GM23338 (cell line): Measurements from ENCODE around the gene AFAP1L1. TPM values are rescaled to one million over a fixed set of nuclear protein-coding genes. Genes with fewer than 3 reads are reported as not detected.

Experiments
- ATAC-seq: fragments of 200-7000 bp; cut with Tn5 transposase; 3 replicates; pipeline ENCODE4 v1.9.1; 2020
- DNase-seq: peaks from one replicate; pipeline ENCODE4 v3.0.0-alpha.2; 2015; ENCODE audit warnings: low spot score
- H2AFZ ChIP-seq: fragments of 200-600 bp; sonication (generic); 2 replicates; pipeline ENCODE4 v1.8.0; 2016; ENCODE audit warnings: antibody characterized with exemption, mild to moderate bottlenecking, moderate library complexity
- H3F3A ChIP-seq: fragments of 200-600 bp; sonication (generic); replicated peaks from 2 replicates; pipeline ENCODE4 v1.8.0; 2017; ENCODE audit warnings: antibody characterized with exemption, mixed run types, low read depth
- H3K27ac ChIP-seq: fragments of 200-600 bp; sonication (generic); 2 replicates; pipeline ENCODE4 v1.6.1; 2016; ENCODE audit warnings: low read depth
- H3K27me3 ChIP-seq: fragments of 200-600 bp; sonication (generic); 2 replicates; pipeline ENCODE4 v1.8.0; 2016; ENCODE audit warnings: mild to moderate bottlenecking, mixed run types, moderate library complexity; ENCODE audit not compliant: insufficient read depth
- H3K36me3 ChIP-seq: fragments of 200-600 bp; sonication (generic); 2 replicates; pipeline ENCODE4 v1.8.0; 2016; ENCODE audit warnings: mild to moderate bottlenecking; ENCODE audit not compliant: insufficient read depth
- H3K4me1 ChIP-seq: fragments of 200-600 bp; sonication (generic); 2 replicates; pipeline ENCODE4 v1.8.0; 2016; ENCODE audit warnings: mild to moderate bottlenecking, moderate library complexity; ENCODE audit not compliant: insufficient read depth
- H3K4me2 ChIP-seq: fragments of 200-600 bp; sonication (generic); 2 replicates; pipeline ENCODE4 v1.7.1; 2017; ENCODE audit warnings: mixed run types
- H3K4me3 ChIP-seq: fragments of 200-600 bp; sonication (generic); 2 replicates; pipeline ENCODE4 v1.6.1; 2016; ENCODE audit warnings: mixed run types
- H3K79me2 ChIP-seq: fragments of 200-600 bp; sonication (generic); replicated peaks from 2 replicates; pipeline ENCODE4 v1.8.0; 2017; ENCODE audit warnings: mild to moderate bottlenecking; ENCODE audit not compliant: insufficient read depth
- H3K9me2 ChIP-seq: fragments of 200-600 bp; sonication (generic); 2 replicates; pipeline ENCODE4 v1.8.0; 2017; ENCODE audit not compliant: insufficient read depth
- H4K20me1 ChIP-seq: fragments of 200-600 bp; sonication (generic); replicated peaks from 2 replicates; pipeline ENCODE4 v1.8.0; 2017; ENCODE audit warnings: mild to moderate bottlenecking; ENCODE audit not compliant: insufficient read depth
- H3K27ac Mint-ChIP-seq: 2 replicates; pipeline ENCODE4 v1.8.0; 2020; ENCODE audit warnings: inconsistent platforms, mild to moderate bottlenecking, moderate library complexity, mixed read lengths
- H3K27me3 Mint-ChIP-seq: 3 replicates; pipeline ENCODE4 v1.8.0; 2022; ENCODE audit warnings: low read depth, mild to moderate bottlenecking, moderate library complexity, mixed read lengths, inconsistent platforms; ENCODE audit not compliant: insufficient read depth, poor library complexity
- H3K36me3 Mint-ChIP-seq: 3 replicates; pipeline ENCODE4 v1.8.0; 2021; ENCODE audit warnings: low read depth, mild to moderate bottlenecking, inconsistent platforms, moderate library complexity, mixed read lengths
- H3K4me1 Mint-ChIP-seq: 3 replicates; pipeline ENCODE4 v1.8.0; 2020; ENCODE audit warnings: mild to moderate bottlenecking, inconsistent platforms, mixed read lengths
- H3K4me3 Mint-ChIP-seq: 3 replicates; pipeline ENCODE4 v1.8.0; 2021; ENCODE audit warnings: moderate library complexity, mild to moderate bottlenecking, inconsistent platforms, mixed read lengths
- H3K9me3 Mint-ChIP-seq: 3 replicates; pipeline ENCODE4 v1.8.0; 2020; ENCODE audit warnings: moderate library complexity, mild to moderate bottlenecking, inconsistent platforms, mixed read lengths
- CREB1 ChIP-seq: fragments of 250-450 bp; sonication (Bioruptor Pico); IDR thresholded peaks from 2 replicates; pipeline ENCODE4 v1.5.0; 2020; ENCODE audit warnings: low read depth, mild to moderate bottlenecking, moderate library complexity
- CTCF ChIP-seq, 2 experiments: fragments of 200-600 bp in 1 of 2; sonication (generic) in 1 of 2; conservative IDR thresholded peaks; 2 replicates each; pipeline versions ENCODE4 v1.5.1 to v1.6.1; 2016 to 2017; ENCODE audit warnings: antibody characterized with exemption in 2 of 2, low read depth in 2 of 2, mild to moderate bottlenecking in 2 of 2, moderate library complexity in 1 of 2
- ETS1 ChIP-seq: IDR thresholded peaks from 2 replicates; pipeline ENCODE4 v1.6.1; 2016; ENCODE audit warnings: antibody characterized with exemption
- EZH2 ChIP-seq: fragments of 200-600 bp; sonication (generic); IDR thresholded peaks from one replicate; pipeline ENCODE4 v1.8.0; 2017; ENCODE audit warnings: antibody characterized with exemption, mild to moderate bottlenecking, low read depth; ENCODE audit not compliant: unreplicated experiment
- EZH2phosphoT487 ChIP-seq: fragments of 200-600 bp; sonication (generic); IDR thresholded peaks from one replicate; pipeline ENCODE4 v1.8.1; 2018; ENCODE audit warnings: antibody characterized with exemption; ENCODE audit not compliant: unreplicated experiment
- JUNB ChIP-seq: IDR thresholded peaks from one replicate; pipeline ENCODE4 v1.6.1; 2016; ENCODE audit warnings: antibody characterized with exemption; ENCODE audit not compliant: unreplicated experiment
- NANOG ChIP-seq: IDR thresholded peaks from 2 replicates; pipeline ENCODE4 v1.6.1; 2016; ENCODE audit warnings: antibody characterized with exemption, borderline replicate concordance
- POLR2AphosphoS5 ChIP-seq: IDR thresholded peaks from 2 replicates; pipeline ENCODE4 v1.6.1; 2016; ENCODE audit warnings: antibody characterized with exemption, low read depth
- REST ChIP-seq: IDR thresholded peaks from one replicate; pipeline ENCODE4 v1.6.1; 2018; ENCODE audit warnings: antibody characterized with exemption; ENCODE audit not compliant: unreplicated experiment
- STAT1 ChIP-seq: IDR thresholded peaks from one replicate; pipeline ENCODE4 v1.6.1; 2016; ENCODE audit warnings: antibody characterized with exemption; ENCODE audit not compliant: unreplicated experiment
- ZNF114 ChIP-seq: fragments of 250-450 bp; sonication (Bioruptor Pico); IDR thresholded peaks from 2 replicates; pipeline ENCODE4 v1.5.0; 2020; ENCODE audit warnings: mild to moderate bottlenecking, moderate library complexity
- ZNF331 ChIP-seq: fragments of 250-450 bp; sonication (Bioruptor Pico); IDR thresholded peaks from 2 replicates; pipeline ENCODE4 v1.5.0; 2020; ENCODE audit warnings: low read depth, mild to moderate bottlenecking, moderate library complexity
- ZNF462 ChIP-seq: fragments of 250-450 bp; sonication (Bioruptor Pico); IDR thresholded peaks from 2 replicates; pipeline ENCODE4 v1.5.0; 2020; ENCODE audit warnings: mild to moderate bottlenecking, moderate library complexity
- polyA plus RNA-seq: library from polyadenylated mRNA; unstranded; fragments of >200 nt; fragmentation: Nextera tagmentation; extraction: Ambion mirVana; gene quantifications from 2 replicates; pipeline ENCODE4 v1.2.1, GENCODE V29; 2016
- total RNA-seq: library from RNA; depleted of rRNA; stranded (reverse); fragments of >200 nt; shearing (Covaris generic); gene quantifications from 2 replicates; pipeline ENCODE4 v1.2.3, GENCODE V29; 2014

The AFAP1L1 gene
- total and polyA plus RNA-seq, 2 experiments from 2014 or later: 3.2 to 5.7 TPM

GRCh38 chr5:149229298-149229937 lies 42.2 kb upstream of the AFAP1L1 start:
- DNase-seq: no peak

More at GRCh38 chr5:149229298-149229937, 42.2 kb upstream of the AFAP1L1 start:
- no peak overlapping the region for H3K27ac Mint-ChIP-seq
- H3K79me2 ChIP-seq: no peaks in the 10 kb centered on the region
- H4K20me1 ChIP-seq: no peaks in the 10 kb centered on the region; the same call in 1 of the 2 replicates
- H3K4me1 Mint-ChIP-seq: peaks cover 10% of the 10 kb centered on the region
- no peak overlapping the region for H3K27ac ChIP-seq
- no peak overlapping the region for H3K4me3 Mint-ChIP-seq
- no peaks in the 10 kb centered on the region for H3K36me3 ChIP-seq
- H3K27me3 Mint-ChIP-seq: no peaks in the 10 kb centered on the region
- H3K4me2 ChIP-seq: no peak overlapping the region
- H3K4me1 ChIP-seq: no peaks in the 10 kb centered on the region
- H2AFZ ChIP-seq: no peak overlapping the region
- H3K9me3 Mint-ChIP-seq: no peaks in the 10 kb centered on the region
- H3K27me3 ChIP-seq: no peaks in the 10 kb centered on the region
- H3K36me3 Mint-ChIP-seq: no peaks in the 10 kb centered on the region
- no peak for ATAC-seq
- TF ChIP-seq ZNF331 (CRISPR knock-in tag) (no peak), REST (no peak), CREB1 (CRISPR knock-in tag) (no peak), ETS1 (no peak), JUNB (no peak), ZNF114 (CRISPR knock-in tag) (no peak), STAT1 (no peak), EZH2 (no peak), CTCF (conservative IDR thresholded peaks at IDR 0.05; ENCODE audit: low read depth in 2 of 2) (no peak; a peak in 1 of 4 replicates), NANOG (no peak), ZNF462 (CRISPR knock-in tag) (no peak), EZH2phosphoT487 (no peak), POLR2AphosphoS5 (no peak)
- no peaks in the 10 kb centered on the region for H3F3A ChIP-seq
- no peaks in the 10 kb centered on the region for H3K9me2 ChIP-seq
- no peak overlapping the region for H3K4me3 ChIP-seq
